Measurements from ENCODE around the gene ASCC1.

The ASCC1 gene

GRCh38 chr10:72186258-72186981 is 29.7 kb downstream of the ASCC1 start:
- no peak for TF ChIP-seq CTCF (IDR thresholded peaks at IDR 0.05; ENCODE audit: borderline replicate concordance, extremely low read depth, low read length, poor library complexity, severe bottlenecking)
- no peaks in the 10 kb centered on the region for H4K20me1 ChIP-seq (ENCODE audit: insufficient read depth, low read length)
- H3K79me2 ChIP-seq (ENCODE audit: insufficient read depth, low read length) = no peaks in the 10 kb centered on the region
- peaks cover 12% of the 10 kb centered on the region for H3K9me3 ChIP-seq (ENCODE audit: insufficient read depth, low read length, severe bottlenecking)
- H2AFZ ChIP-seq (ENCODE audit: low read depth, low read length) = no peak overlapping the region
- ATAC-seq (ENCODE audit: insufficient read depth, low read depth) (no peak), DNase-seq (no peak)
- no peak overlapping the region for H3K4me2 ChIP-seq (ENCODE audit: insufficient read depth, low read length)
- peak overlapping the region; percentile 40 for H3K27ac ChIP-seq (ENCODE audit: low read length)
- no peak overlapping the region for H3K9ac ChIP-seq (ENCODE audit: low read depth, low read length)
- H3K27me3 ChIP-seq (ENCODE audit: insufficient read depth, low read length, poor library complexity) = no peaks in the 10 kb centered on the region
- H3K4me3 ChIP-seq (ENCODE audit: low read depth in 1 of 2, low read length in 2 of 2) = no peak overlapping the region
- H3K36me3 ChIP-seq (ENCODE audit: insufficient read depth, low read length) = peaks cover 44% of the 10 kb centered on the region
- no peaks in the 10 kb centered on the region for H3K4me1 ChIP-seq (ENCODE audit: insufficient read depth, low read length)

GRCh38 chr10:72184156-72184555 is 31.9 kb downstream of the ASCC1 start:
- Histone ChIP-seq H3K27me3 (ENCODE audit: insufficient read depth, low read length, poor library complexity) (no peaks in the 10 kb centered on the region), H3K4me3 (ENCODE audit: low read depth in 1 of 2, low read length in 2 of 2) (no peak overlapping the region), H3K36me3 (ENCODE audit: insufficient read depth, low read length) (peaks cover 41% of the 10 kb centered on the region), H4K20me1 (ENCODE audit: insufficient read depth, low read length) (no peaks in the 10 kb centered on the region), H3K79me2 (ENCODE audit: insufficient read depth, low read length) (no peaks in the 10 kb centered on the region), H3K9ac (ENCODE audit: low read depth, low read length) (no peak overlapping the region), H3K4me1 (ENCODE audit: insufficient read depth, low read length) (no peaks in the 10 kb centered on the region), H2AFZ (ENCODE audit: low read depth, low read length) (no peak overlapping the region), H3K27ac (ENCODE audit: low read length) (no peak overlapping the region), H3K9me3 (ENCODE audit: insufficient read depth, low read length, severe bottlenecking) (peaks cover 12% of the 10 kb centered on the region), H3K4me2 (ENCODE audit: insufficient read depth, low read length) (no peak overlapping the region)
- ATAC-seq (ENCODE audit: insufficient read depth, low read depth) (no peak), DNase-seq (no peak)
- TF ChIP-seq EZH2 (IDR thresholded peaks at IDR 0.05; ENCODE audit: borderline replicate concordance, low read depth, low read length, severe bottlenecking) = no peak
- TF ChIP-seq CTCF (IDR thresholded peaks at IDR 0.05; ENCODE audit: borderline replicate concordance, extremely low read depth, low read length, poor library complexity, severe bottlenecking) = no peak

- DNase-seq (no peak), ATAC-seq (ENCODE audit: insufficient read depth, low read depth) (no peak)
- no peak for TF ChIP-seq EZH2 (IDR thresholded peaks at IDR 0.05; ENCODE audit: borderline replicate concordance, low read depth, low read length, severe bottlenecking)
- no peak for TF ChIP-seq CTCF (IDR thresholded peaks at IDR 0.05; ENCODE audit: borderline replicate concordance, extremely low read depth, low read length, poor library complexity, severe bottlenecking)
- no peaks in the 10 kb centered on the region for H3K79me2 ChIP-seq (ENCODE audit: insufficient read depth, low read length)
- no peaks in the 10 kb centered on the region for H3K4me1 ChIP-seq (ENCODE audit: insufficient read depth, low read length)
- no peaks in the 10 kb centered on the region for H3K9me3 ChIP-seq (ENCODE audit: insufficient read depth, low read length, severe bottlenecking)
- H3K4me2 ChIP-seq (ENCODE audit: insufficient read depth, low read length) = no peak overlapping the region
- no peak overlapping the region for H3K9ac ChIP-seq (ENCODE audit: low read depth, low read length)
- no peaks in the 10 kb centered on the region for H3K27me3 ChIP-seq (ENCODE audit: insufficient read depth, low read length, poor library complexity)
- no peak overlapping the region for H3K4me3 ChIP-seq (ENCODE audit: low read depth in 1 of 2, low read length in 2 of 2)
- no peak overlapping the region for H3K27ac ChIP-seq (ENCODE audit: low read length)
- no peak overlapping the region for H2AFZ ChIP-seq (ENCODE audit: low read depth, low read length)
- no peaks in the 10 kb centered on the region for H4K20me1 ChIP-seq (ENCODE audit: insufficient read depth, low read length)
- H3K36me3 ChIP-seq (ENCODE audit: insufficient read depth, low read length) = peaks cover 34% of the 10 kb centered on the region; the same call in 1 of the 2 replicates
These were observed 38.6 kb downstream of the ASCC1 start for GRCh38 chr10:72177454-72177853.

Measured in DND-41 (cell line).